ENCODE data around the gene CDKN3. TPM values are rescaled to one million over a fixed set of nuclear protein-coding genes. Genes with fewer than 3 reads are reported as not detected.
"Not testable (repeated sequence)": the region's sequence is repeated elsewhere in the genome, so short reads cannot be mapped to it uniquely, and the experiment has no call there.

Gene CDKN3
- total RNA-seq, 1 donor from 2014 or later = 1.7 TPM

- no peak for DNase-seq (ENCODE audit: low spot score)
Observed at GRCh38 chr14:54369343-54369742, 27.5 kb upstream of the CDKN3 start.

GRCh38 chr14:54370323-54371198 is 26.2 kb upstream of the CDKN3 start:
- DNase-seq (ENCODE audit: low spot score) = no peak

- DNase-seq (ENCODE audit: low spot score) = no peak
Observed at GRCh38 chr14:54374117-54374884, 22.5 kb upstream of the CDKN3 start.

GRCh38 chr14:54377501-54377900 is 19.3 kb upstream of the CDKN3 start:
- no peak for DNase-seq (ENCODE audit: low spot score)

- DNase-seq (ENCODE audit: low spot score) = not testable (repeated sequence)
Observed at GRCh38 chr14:54378893-54379292, 17.9 kb upstream of the CDKN3 start.

GRCh38 chr14:54380558-54380957 is 16.2 kb upstream of the CDKN3 start:
- DNase-seq (ENCODE audit: low spot score) = not testable (repeated sequence)

- no peak for DNase-seq (ENCODE audit: low spot score)
Observed at GRCh38 chr14:54381821-54382220, 15.0 kb upstream of the CDKN3 start.

- DNase-seq (ENCODE audit: low spot score) = no peak
Observed at GRCh38 chr14:54383835-54384234, 13.0 kb upstream of the CDKN3 start.

GRCh38 chr14:54385556-54385955 is 11.3 kb upstream of the CDKN3 start:
- DNase-seq (ENCODE audit: low spot score) = no peak

GRCh38 chr14:54387328-54387727 is 9.5 kb upstream of the CDKN3 start:
- no peak for DNase-seq (ENCODE audit: low spot score)

GRCh38 chr14:54392131-54392859 is 4.5 kb upstream of the CDKN3 start:
- no peak for DNase-seq (ENCODE audit: low spot score)

GRCh38 chr14:54392986-54393884 is 3.6 kb upstream of the CDKN3 start:
- DNase-seq (ENCODE audit: low spot score) = not testable (repeated sequence)

- no peak for DNase-seq (ENCODE audit: low spot score)
Observed at GRCh38 chr14:54394596-54394995, 2.2 kb upstream of the CDKN3 start.

GRCh38 chr14:54395284-54395683 is 1.5 kb upstream of the CDKN3 start:
- no peak for DNase-seq (ENCODE audit: low spot score)

- DNase-seq (ENCODE audit: low spot score) = no peak
Observed at GRCh38 chr14:54395716-54396115, 1.1 kb upstream of the CDKN3 start.

- DNase-seq (ENCODE audit: low spot score) = no peak
Observed at GRCh38 chr14:54396183-54396492, 669 bp upstream of the CDKN3 start.

- no peak for DNase-seq (ENCODE audit: low spot score)
Observed at GRCh38 chr14:54399560-54399959, 2.8 kb downstream of the CDKN3 start.

- not testable (repeated sequence) for DNase-seq (ENCODE audit: low spot score)
Observed at GRCh38 chr14:54403401-54404005, 6.7 kb downstream of the CDKN3 start.

GRCh38 chr14:54410215-54410614 is 13.4 kb downstream of the CDKN3 start:
- DNase-seq (ENCODE audit: low spot score) = no peak

- DNase-seq (ENCODE audit: low spot score) = no peak
Observed at GRCh38 chr14:54411371-54411770, 14.6 kb downstream of the CDKN3 start.

Data from mesenteric fat pad (tissue), 1 donor.